HG03064 (cell line): ENCODE results near the gene SHPK.

ENCODE experiments used
- ATAC-seq: cut with Tn5 transposase; IDR thresholded peaks from one replicate; pipeline ENCODE4 v1.9.1; 2021; ENCODE audit warnings: low read depth; ENCODE audit not compliant: unreplicated experiment

Gene SHPK

DNA sequence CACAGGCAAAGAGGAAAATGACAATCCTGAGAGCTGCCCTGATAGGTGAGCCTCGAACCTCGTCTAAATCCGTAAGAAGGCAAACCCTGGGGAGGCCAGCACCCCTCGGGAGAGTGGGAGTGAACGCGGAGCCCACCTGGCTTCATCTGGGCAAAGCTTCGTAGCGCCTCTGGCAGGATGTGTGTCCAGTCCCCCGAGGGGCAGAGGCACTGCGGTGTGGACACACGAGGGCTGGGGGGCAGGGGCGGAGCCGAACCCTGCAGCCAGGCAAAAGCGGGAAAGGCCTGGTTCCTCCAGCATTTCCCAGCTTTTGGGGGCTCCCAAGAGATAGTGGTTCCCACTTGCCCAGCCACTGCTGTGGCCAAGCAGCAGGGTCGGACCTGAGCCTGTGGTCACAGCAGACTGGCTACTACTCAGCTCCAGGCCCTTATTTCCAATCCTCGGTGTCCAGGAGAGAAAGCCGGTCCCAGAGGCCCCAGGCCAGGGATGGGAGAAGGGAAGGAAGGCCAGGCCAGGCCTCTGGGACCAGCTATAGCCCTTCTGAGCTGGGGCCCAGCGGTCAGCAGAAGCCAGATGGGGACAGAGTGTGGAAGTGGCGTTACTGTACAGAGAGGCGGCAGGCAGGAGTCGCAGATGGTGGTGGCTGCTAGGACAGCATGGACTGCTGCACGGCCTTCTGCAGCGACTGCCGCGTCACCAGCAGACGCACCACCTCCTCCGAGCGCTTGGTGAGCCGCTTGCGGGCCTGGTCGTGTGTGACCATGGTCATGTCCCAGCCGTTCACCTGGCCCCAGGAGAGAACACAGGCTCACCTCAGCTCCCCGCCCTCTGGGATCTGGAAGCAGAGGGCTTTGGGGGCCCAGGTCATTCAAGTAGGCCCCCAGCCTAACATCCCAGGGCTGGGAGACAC lies 27.3 kb upstream of the SHPK start:
- ATAC-seq = no peak

DNA sequence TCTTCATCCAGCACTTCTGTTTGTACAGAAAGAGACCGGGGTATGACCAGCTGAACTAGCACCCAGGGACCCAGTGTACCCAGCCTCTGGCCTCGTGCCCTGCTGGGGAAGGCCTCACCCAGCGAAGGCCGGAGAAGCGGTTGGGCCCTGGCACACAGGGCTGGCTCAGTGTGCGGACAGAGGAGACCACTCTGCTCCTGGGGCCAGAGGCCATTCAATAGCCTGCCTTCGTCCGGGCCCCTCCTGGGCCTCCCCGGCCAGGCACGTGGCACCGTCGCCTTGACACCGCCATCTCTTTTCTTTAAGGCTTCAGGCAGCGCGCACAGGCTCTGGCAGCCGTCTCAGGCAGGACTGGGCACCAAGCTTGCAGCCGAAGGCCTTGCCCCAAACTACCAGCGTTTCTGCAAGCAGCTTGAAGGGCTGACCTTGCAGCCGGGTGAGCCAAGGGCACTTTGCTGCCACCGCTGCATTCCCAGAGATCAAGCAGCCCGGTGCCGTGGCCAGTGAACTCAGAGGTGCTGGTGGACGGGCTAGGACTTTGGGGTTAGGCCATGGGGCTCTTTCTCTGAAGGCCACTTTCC lies 24.4 kb upstream of the SHPK start:
- no peak for ATAC-seq

- ATAC-seq = no peak
These were observed 23.6 kb upstream of the SHPK start for GRCh38 chr17:3659541-3660111.

DNA sequence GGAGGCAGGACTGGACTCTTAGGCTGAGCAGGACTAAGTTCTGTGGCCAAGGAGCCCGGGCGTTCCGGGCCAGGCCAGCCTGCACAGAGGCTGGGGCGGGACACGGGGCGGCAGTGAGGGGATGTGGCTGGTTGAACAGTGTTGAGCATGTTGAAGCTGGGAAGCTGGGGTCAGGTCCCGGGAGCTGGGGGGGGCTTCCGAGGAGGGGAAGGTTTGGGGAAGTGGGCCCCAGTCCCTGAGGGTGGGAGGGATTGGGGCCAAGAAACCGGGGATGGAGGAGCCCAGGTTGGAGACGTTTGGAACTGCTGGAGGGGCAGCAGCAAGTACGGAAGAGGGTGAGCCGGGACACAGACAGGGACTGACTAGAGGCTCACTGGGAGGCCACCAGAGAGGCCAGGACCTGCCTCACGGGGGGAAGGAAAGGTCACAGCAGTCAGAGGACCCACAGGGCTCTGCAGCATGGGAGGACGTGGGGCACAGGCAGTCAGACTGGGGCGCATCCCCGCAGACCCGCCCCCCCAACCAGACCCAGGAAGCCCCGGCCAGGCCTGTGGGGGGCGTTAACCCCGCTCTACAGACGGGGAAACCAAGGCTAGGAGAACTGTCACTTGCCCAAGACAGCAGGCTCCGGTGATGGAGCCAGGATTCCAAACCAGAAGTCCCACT lies 22.9 kb upstream of the SHPK start:
- no peak for ATAC-seq

DNA sequence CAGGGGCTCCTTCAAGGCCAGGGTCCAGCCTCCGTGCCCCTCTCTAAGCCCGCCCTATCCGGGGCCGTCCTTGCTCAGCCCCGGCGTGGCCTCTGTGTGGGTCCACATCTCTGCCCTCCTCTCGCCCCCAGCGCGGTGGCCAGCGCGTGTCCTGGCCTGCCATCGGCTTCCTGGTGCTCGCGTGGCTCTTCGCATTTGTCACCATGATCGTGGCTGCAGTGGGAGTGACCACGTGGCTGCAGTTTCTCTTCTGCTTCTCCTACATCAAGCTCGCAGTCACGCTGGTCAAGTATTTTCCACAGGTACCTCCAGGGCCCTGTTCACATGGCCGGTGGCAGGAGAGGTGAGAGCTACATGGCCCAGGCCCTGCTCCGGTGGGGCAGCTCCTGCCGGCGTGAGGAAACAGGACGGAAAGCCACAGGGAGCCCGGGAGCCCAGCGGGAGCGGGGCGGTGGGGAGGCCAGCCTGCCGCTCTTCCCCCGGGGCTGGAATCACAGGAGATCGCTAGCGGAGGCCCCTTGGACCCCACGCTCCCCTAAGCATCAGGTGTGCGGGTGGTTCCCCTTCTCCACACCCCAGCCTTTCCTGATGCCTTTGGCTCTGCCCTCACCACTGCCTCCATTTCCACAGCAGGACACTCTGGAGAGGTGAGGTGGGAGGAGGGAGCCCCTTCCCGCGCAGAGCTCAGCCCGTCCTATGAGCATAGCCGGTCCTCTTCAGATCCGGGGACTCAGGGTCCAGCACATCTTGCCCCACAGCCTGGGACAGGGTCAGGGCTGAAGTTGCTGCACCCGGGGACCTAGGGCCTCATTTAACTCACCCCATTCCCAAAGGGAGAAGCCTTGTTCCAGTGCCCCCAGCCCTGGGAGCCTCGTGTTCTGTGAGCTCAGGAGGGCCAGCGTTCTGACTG lies 22.1 kb upstream of the SHPK start:
- no peak for ATAC-seq

GRCh38 chr17:3657588-3657869 lies 21.5 kb upstream of the SHPK start:
- no peak for ATAC-seq

- no peak for ATAC-seq
These were observed 20.9 kb upstream of the SHPK start for GRCh38 chr17:3656755-3657587.

GRCh38 chr17:3656353-3656752 lies 20.3 kb upstream of the SHPK start:
- no peak for ATAC-seq

GRCh38 chr17:3655766-3656165 lies 19.7 kb upstream of the SHPK start:
- ATAC-seq = no peak

- ATAC-seq = no peak
These were observed 11.9 kb upstream of the SHPK start for GRCh38 chr17:3647769-3648555.

DNA sequence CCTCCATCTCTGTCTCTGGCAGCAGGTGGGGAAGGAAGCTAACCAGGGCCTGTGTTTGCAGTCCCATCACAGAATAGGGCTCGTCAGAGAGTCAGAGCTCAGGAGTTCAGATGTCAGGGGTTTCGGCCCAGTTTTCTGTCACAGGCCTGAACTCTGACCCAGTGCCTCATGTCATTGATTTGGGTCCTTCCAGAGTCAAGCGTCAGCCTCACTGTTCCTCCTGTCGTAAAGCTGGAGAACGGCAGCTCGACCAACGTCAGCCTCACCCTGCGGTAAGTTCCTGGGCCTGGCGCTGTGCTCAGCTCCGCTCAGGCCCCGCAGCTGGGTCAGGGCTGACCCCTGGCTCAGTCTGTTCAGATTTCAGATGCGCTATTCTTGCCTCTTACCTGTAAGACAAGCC lies 11.2 kb upstream of the SHPK start:
- no peak for ATAC-seq

DNA sequence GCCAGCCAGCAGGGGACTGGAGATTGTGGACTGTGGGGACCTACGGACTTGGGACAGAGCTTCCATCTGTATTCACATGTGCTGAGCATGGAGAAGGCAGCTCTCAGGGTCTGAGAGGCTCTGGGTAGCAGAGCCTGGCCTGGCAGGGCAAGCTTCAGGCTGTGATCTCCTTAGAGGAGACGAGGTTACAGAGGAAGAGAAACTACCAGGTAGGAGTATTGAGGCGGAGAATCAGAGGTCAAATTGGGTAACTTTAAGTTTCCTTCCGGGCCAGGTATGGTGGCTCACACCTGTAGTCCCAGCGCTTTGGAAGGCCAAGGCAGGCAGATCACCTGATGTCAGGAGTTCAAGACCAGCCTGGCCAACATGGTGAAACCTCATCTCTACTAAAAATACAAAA lies 9.3 kb upstream of the SHPK start:
- no peak for ATAC-seq

GRCh38 chr17:3643889-3644349 lies 7.9 kb upstream of the SHPK start:
- no peak for ATAC-seq

- no peak for ATAC-seq
These were observed 5.9 kb upstream of the SHPK start for GRCh38 chr17:3641717-3642486.

DNA sequence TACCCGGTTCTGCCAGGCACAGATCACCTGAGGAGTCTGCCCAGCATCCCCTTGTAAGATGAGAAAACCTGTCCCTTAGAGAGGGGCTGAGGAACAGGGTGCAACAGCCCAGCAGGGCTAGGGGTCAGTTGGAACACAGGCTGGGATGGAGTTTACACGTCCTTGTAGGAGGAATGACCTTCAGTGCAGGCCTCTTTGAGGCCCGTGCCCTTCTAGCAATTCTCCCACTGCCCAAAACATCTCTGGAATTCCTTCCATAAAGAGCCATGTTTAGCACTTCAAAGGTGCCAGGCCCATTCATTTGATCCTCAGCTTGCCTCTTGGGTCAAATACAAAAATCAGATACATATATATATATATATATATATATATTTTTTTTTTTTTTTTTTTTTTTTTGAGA lies 5.0 kb upstream of the SHPK start:
- ATAC-seq = no peak

- no peak for ATAC-seq
These were observed 4.0 kb upstream of the SHPK start for GRCh38 chr17:3639981-3640596.

GRCh38 chr17:3636908-3637373 lies 891 bp upstream of the SHPK start:
- no peak for ATAC-seq
